IPS-20b (cell line): ENCODE data around the gene JAKMIP1.

Experiments used
- H3K27ac ChIP-seq: one replicate; pipeline ENCODE4 v1.5.1; 2013; ENCODE audit warnings: low read length
- H3K27me3 ChIP-seq: 2 replicates; pipeline ENCODE4 v1.6.1; 2013; ENCODE audit warnings: mild to moderate bottlenecking, low read length, inconsistent platforms; ENCODE audit not compliant: insufficient read depth
- H3K36me3 ChIP-seq: 2 replicates; pipeline ENCODE4 v1.6.1; 2013; ENCODE audit warnings: low read depth, mild to moderate bottlenecking, inconsistent platforms, low read length, moderate library complexity; ENCODE audit not compliant: insufficient read depth
- H3K4me1 ChIP-seq: 2 replicates; pipeline ENCODE4 v1.6.1; 2013; ENCODE audit warnings: mild to moderate bottlenecking, control low read depth, inconsistent platforms, low read length, moderate library complexity; ENCODE audit not compliant: insufficient read depth
- H3K4me3 ChIP-seq: 2 replicates; pipeline ENCODE4 v1.5.1; 2013; ENCODE audit warnings: mild to moderate bottlenecking, low read length, inconsistent platforms
- H3K9ac ChIP-seq: 2 replicates; pipeline ENCODE4 v1.6.1; 2013; ENCODE audit warnings: low read depth, mild to moderate bottlenecking, inconsistent platforms, low read length, moderate library complexity
- H3K9me3 ChIP-seq: 2 replicates; pipeline ENCODE4 v1.6.1; 2013; ENCODE audit warnings: mild to moderate bottlenecking, low read depth, low read length, inconsistent platforms; ENCODE audit not compliant: insufficient read depth

The JAKMIP1 gene

DNA sequence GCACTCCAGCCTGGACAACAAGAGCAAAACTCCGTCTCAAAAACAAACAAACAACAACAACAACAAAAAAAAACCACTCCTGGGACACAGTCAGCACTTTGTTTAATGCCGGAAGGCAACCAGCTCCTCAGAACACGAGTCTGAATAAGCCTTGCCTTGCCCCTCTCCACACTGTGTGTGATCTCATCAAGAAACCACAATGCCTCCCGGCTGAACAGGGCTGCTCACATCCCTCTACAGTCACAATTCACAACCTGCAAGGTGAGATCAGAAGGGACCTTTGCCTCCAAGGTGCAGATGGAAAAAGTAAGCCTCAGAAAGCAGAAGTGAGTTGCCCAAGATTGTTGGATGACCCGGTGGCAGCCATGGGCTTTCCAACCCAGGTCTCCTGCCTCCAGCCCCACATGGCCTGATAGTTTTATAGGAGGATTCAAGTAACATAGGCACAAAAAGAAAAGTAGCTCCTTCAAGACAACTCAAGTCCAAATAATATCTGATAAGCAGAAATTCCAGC is 80.8 kb downstream of the JAKMIP1 start:
- Histone ChIP-seq H3K4me3 (no peak overlapping the region), H3K36me3 (no peaks in the 10 kb centered on the region), H3K9ac (no peak overlapping the region), H3K4me1 (peaks cover 15% of the 10 kb centered on the region; the same call in 1 of the 2 replicates), H3K9me3 (no peaks in the 10 kb centered on the region), H3K27ac (no peak overlapping the region), H3K27me3 (peaks cover 5% of the 10 kb centered on the region; the same call in 1 of the 2 replicates)

DNA sequence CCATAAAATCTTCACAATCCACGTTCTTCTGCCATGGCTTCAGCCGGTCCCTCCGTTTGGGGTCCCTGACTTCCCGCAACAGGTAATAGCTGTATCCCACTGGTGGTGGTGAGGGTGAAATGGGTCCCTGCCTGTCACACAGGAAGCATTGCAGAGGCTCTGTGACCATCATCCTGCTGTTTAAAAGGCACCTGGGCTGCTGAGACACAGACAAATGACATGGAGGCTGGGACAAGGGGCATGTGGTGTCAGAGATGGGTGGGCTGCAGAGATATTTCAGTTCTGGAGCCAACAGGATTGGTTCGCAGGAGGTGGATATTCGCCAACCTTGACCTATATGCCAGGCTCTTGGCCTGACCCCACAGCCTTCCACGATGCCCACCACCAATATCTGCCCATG is 82.1 kb downstream of the JAKMIP1 start:
- Histone ChIP-seq H3K9ac (no peak overlapping the region), H3K27me3 (peaks cover 5% of the 10 kb centered on the region; the same call in 1 of the 2 replicates), H3K27ac (no peak overlapping the region), H3K4me1 (peaks cover 15% of the 10 kb centered on the region; the same call in 1 of the 2 replicates), H3K36me3 (no peaks in the 10 kb centered on the region), H3K4me3 (no peak overlapping the region), H3K9me3 (no peaks in the 10 kb centered on the region)

DNA sequence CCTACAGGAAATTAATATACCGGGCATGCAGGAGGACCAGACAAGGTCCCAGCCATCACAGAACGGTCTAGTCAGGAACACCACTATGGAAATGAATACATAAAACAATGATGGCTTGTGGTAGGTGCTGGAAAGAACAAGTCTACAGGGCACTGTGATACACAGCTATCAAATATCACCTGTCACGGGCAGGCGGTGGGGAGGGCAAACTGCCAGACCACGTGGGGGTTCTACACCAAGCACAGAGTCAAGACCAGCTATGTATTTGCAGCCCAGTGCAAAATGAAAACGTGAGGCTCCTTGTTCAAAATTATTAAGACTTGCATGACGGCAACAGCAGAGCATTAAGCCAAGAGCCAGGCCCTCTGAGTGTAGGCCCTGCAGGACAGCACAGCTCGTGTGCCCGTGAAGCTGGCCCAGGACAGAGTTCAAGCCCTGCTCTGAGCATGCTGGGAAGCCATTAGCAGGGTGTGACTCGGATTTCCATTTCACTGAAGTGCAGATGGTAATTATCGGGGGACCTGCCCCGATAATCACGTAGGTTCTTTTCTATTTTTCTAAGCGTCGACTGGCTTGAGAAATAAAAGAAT is 83.6 kb downstream of the JAKMIP1 start:
- H3K27me3 ChIP-seq = peaks cover 5% of the 10 kb centered on the region; the same call in 1 of the 2 replicates
- H3K9ac ChIP-seq = no peak overlapping the region
- H3K36me3 ChIP-seq = no peaks in the 10 kb centered on the region
- no peaks in the 10 kb centered on the region for H3K9me3 ChIP-seq
- H3K4me1 ChIP-seq = peaks cover 15% of the 10 kb centered on the region; the same call in 1 of the 2 replicates
- H3K4me3 ChIP-seq = no peak overlapping the region; the same call in 1 of the 2 replicates
- H3K27ac ChIP-seq = no peak overlapping the region

DNA sequence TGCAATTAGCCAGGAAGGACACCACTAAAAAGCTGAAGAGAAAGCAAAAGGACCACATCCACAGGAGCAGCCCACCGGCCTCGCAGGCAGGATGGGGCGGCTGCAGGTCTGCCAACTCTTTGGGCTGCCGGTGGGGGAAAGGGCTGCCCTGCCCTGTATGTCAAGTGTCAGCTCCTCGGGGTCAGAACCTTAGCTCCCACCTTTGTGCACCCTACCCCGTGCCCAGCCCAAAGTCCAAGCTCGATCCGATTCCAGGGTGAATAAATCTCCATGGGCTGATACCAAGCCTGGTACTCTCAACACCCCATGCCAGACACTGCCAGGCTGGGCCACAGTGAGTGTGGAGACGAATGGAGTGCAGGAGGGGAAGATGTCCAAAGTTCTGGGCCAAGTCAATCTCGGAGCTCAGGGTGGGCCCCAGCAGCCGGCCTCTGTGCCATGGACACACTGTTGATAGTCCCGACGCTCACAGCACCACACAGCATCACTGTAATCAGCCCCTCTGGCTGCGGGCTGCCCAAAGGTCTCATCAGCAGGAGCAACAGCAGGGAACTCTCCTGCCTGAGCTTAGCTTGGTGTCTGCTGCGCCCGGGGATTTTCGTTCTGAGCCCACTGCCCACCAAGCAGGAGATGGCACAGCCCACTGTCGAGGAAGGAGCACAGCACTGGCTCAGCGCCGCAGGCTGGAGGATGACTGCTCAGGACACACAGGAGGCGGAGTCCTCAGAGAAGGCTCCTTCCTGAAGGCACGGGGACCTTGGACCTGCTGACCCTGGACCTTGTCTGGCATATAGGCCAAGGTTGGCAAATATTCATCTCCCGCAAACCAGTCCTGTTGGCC is 84.4 kb downstream of the JAKMIP1 start:
- Histone ChIP-seq H3K27me3 (peaks cover 5% of the 10 kb centered on the region; the same call in 1 of the 2 replicates), H3K9ac (no peak overlapping the region), H3K36me3 (no peaks in the 10 kb centered on the region), H3K4me3 (no peak overlapping the region), H3K4me1 (peaks cover 15% of the 10 kb centered on the region; the same call in 1 of the 2 replicates), H3K9me3 (no peaks in the 10 kb centered on the region), H3K27ac (no peak overlapping the region)

DNA sequence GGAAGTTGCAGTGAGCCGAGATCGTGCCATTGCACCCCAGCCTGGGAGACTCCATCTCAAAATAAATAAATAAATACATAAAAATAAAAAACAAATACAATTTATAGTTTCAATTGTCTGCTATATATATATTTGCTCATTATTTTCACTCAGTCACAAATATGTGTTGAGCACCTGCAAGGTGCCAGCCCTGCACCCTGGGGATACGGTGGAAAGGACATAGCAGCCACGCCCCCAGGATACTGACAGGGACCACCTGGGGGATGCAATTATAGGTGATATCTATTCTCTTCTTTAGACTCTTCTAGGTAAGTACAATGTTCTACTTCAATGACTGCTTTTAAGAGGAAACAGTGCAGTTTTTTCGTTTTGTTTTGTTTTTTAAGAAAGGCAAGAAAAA is 85.0 kb downstream of the JAKMIP1 start:
- H3K4me3 ChIP-seq = no peak overlapping the region
- H3K9ac ChIP-seq = no peak overlapping the region
- peaks cover 15% of the 10 kb centered on the region; the same call in 1 of the 2 replicates for H3K4me1 ChIP-seq
- H3K9me3 ChIP-seq = no peaks in the 10 kb centered on the region
- no peaks in the 10 kb centered on the region for H3K36me3 ChIP-seq
- H3K27me3 ChIP-seq = peaks cover 5% of the 10 kb centered on the region; the same call in 1 of the 2 replicates
- H3K27ac ChIP-seq = no peak overlapping the region

DNA sequence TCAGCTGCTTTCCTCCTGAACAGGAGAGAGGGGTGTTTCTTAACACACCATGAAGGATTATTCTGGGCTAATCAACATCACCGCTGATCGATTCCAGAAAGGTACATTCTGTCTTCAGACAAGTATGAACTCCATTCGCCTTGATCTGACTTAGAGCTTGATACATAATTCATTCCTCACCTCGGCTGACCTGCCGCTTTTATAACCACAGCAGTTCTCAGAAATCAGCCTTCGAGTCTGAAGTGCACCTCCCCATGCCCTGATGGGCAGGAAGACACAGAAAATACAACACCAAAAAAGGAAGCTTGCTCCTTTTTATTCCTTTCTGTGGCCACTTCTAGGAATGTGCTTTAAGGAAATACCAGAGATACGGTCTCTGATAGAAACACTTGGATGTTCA is 85.7 kb downstream of the JAKMIP1 start:
- H3K36me3 ChIP-seq = no peaks in the 10 kb centered on the region
- peaks cover 15% of the 10 kb centered on the region; the same call in 1 of the 2 replicates for H3K4me1 ChIP-seq
- no peak overlapping the region for H3K27ac ChIP-seq
- H3K9me3 ChIP-seq = no peaks in the 10 kb centered on the region
- H3K27me3 ChIP-seq = peaks cover 5% of the 10 kb centered on the region; the same call in 1 of the 2 replicates
- no peak overlapping the region for H3K9ac ChIP-seq
- H3K4me3 ChIP-seq = no peak overlapping the region

DNA sequence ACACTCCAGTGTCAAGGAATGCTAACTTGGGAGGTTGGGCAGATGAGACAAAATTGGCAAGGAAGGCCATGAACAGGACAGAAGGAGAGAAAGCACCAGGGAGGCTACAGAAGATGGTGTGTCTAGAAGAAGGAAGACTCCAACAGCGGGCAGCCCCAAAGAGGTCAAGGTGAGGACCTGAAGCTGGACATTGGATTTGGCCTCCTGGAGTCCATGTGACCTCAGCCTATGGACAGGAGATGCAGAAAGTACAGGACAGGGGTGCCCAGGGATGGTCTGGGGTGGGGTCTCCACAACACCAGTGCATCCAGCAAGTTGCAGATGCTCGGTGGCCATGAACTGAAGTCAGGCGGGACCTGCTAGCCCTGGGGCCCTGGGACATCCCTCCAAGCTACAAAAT is 86.2 kb downstream of the JAKMIP1 start:
- Histone ChIP-seq H3K4me3 (no peak overlapping the region), H3K36me3 (no peaks in the 10 kb centered on the region), H3K9me3 (no peaks in the 10 kb centered on the region), H3K4me1 (peaks cover 15% of the 10 kb centered on the region; the same call in 1 of the 2 replicates), H3K27ac (no peak overlapping the region), H3K27me3 (peaks cover 5% of the 10 kb centered on the region; the same call in 1 of the 2 replicates), H3K9ac (no peak overlapping the region)

DNA sequence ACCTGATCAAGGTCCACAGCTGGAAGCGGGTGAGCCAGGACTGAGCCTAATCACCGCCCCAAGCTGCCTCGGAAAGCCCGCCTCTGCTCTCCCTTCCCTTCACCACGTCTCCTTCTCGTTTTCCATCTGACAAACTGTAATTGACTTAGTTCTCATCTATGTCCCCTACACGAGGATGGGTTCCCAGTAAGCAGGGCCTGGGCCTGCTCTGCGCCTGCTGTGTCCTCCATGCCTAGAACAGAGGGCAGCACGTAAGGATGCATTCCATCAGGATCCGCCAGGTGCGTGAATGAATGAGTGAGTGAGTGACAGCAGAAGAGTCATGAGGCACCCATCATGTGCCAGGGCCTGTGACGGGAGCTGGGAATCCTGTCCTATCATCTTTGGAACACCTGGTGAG is 86.7 kb downstream of the JAKMIP1 start:
- peaks cover 13% of the 10 kb centered on the region; the same call in 1 of the 2 replicates for H3K4me1 ChIP-seq
- H3K9ac ChIP-seq = no peak overlapping the region
- no peaks in the 10 kb centered on the region for H3K9me3 ChIP-seq
- no peak overlapping the region for H3K27ac ChIP-seq
- no peak overlapping the region for H3K4me3 ChIP-seq
- H3K36me3 ChIP-seq = no peaks in the 10 kb centered on the region
- peaks cover 2% of the 10 kb centered on the region; the same call in 1 of the 2 replicates for H3K27me3 ChIP-seq

DNA sequence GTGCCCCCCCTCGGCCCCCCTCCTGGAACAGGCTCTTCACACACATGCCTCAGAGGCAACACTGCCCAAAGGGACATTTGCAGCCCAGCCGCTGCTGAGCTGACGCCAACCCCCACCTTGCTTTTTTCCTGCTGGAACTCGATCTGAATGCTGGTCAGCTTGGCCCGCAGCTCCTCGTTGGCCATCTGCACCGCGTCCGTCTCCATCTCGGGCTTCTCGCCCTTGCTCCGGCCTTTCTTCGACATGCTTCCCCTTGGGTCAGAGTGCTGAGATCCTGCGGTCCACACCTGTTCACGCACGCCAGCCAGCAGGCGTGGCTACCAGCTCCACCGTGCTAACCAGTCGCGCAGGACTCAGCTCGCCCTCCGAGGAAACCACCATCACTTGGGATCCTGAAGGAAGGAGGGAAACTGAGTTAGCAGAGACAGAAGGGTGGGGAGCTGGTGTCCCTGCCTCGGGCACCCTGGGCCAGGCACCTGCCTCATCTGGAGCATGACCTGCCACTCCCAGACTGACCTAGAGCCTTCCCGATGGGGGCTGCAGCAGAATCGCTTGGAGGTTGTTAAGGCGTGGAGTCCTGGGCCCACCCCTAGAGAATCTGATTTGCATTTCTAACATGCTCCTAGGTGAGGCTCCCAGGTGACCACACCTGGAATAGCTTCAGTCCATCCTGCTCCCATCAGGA is 87.6 kb downstream of the JAKMIP1 start:
- H3K9ac ChIP-seq = no peak overlapping the region
- H3K36me3 ChIP-seq = no peaks in the 10 kb centered on the region
- H3K4me1 ChIP-seq = peaks cover 7% of the 10 kb centered on the region; the same call in 1 of the 2 replicates
- no peak overlapping the region for H3K4me3 ChIP-seq
- H3K27me3 ChIP-seq = no peaks in the 10 kb centered on the region
- no peak overlapping the region for H3K27ac ChIP-seq
- no peaks in the 10 kb centered on the region for H3K9me3 ChIP-seq

DNA sequence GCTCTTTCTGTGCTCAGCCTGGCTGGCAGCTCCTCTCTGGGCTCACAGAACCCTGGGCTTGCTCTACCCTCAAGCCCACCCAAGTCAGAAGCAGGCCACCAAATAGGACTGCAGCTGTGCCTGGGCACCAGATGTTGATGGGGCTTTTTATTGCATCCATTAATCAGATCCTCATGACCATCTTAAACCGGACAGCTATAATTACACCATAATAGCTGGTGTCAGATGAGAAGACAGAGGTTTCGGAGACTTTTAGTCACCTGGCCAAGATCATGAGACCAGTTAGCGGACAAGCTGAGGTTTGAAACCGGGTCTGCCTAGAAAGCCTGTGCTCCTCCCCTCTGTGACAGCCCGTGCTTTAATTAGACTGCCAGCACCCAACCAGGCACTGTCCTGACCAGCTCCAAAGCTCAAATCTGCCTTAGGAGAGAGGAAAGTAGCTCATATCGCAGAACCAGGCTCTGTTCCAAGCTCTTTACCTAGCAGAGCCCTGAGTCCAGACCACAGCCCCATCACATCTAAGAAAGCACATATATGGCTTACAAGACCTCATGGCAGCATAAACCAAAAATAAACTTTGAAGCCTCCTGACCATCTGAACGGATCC is 88.9 kb downstream of the JAKMIP1 start:
- H3K36me3 ChIP-seq = no peaks in the 10 kb centered on the region
- no peak overlapping the region for H3K27ac ChIP-seq
- H3K27me3 ChIP-seq = no peaks in the 10 kb centered on the region
- H3K4me3 ChIP-seq = no peak overlapping the region
- peaks cover 1% of the 10 kb centered on the region; the same call in 1 of the 2 replicates for H3K4me1 ChIP-seq
- H3K9ac ChIP-seq = no peak overlapping the region
- H3K9me3 ChIP-seq = no peaks in the 10 kb centered on the region
